Mesodermal cell (in vitro differentiated cells): ENCODE measurements around the gene FGD4.
"Not testable (repeated sequence)": the region's sequence is repeated elsewhere in the genome, so short reads cannot be mapped to it uniquely, and the experiment has no call there.

Experiments
- H3K27ac ChIP-seq: 2 replicates; pipeline ENCODE4 v1.7.0; 2013; ENCODE audit warnings: mild to moderate bottlenecking, low read depth, low read length, moderate library complexity; ENCODE audit not compliant: severe bottlenecking
- H3K36me3 ChIP-seq: 2 replicates; pipeline ENCODE4 v1.7.1; 2013; ENCODE audit warnings: mild to moderate bottlenecking, low read length, moderate library complexity; ENCODE audit not compliant: control insufficient read depth, insufficient read depth
- H3K4me1 ChIP-seq: one replicate; pipeline ENCODE4 v1.7.1; 2013; ENCODE audit warnings: mild to moderate bottlenecking, low read length; ENCODE audit not compliant: insufficient read depth, control insufficient read depth, poor library complexity, severe bottlenecking
- H3K4me3 ChIP-seq: 2 replicates; pipeline ENCODE4 v1.7.0; 2013; ENCODE audit warnings: low read length, control low read depth, mild to moderate bottlenecking; ENCODE audit not compliant: insufficient read depth, poor library complexity, severe bottlenecking; ENCODE audit errors: extremely low read depth
- H3K9me3 ChIP-seq: 2 replicates; pipeline ENCODE4 v1.7.1; 2013; ENCODE audit warnings: mild to moderate bottlenecking, low read length, moderate library complexity; ENCODE audit not compliant: control insufficient read depth
- WGBS, 2 experiments: methylation state at CpG; one replicate each; pipeline ENCODE4 v1.1.5; 2013; ENCODE audit warnings: missing lambda C conversion rate in 2 of 2; ENCODE audit not compliant: insufficient coverage in 2 of 2; 5-methylcytosine and 5-hydroxymethylcytosine counted together

FGD4 gene

DNA sequence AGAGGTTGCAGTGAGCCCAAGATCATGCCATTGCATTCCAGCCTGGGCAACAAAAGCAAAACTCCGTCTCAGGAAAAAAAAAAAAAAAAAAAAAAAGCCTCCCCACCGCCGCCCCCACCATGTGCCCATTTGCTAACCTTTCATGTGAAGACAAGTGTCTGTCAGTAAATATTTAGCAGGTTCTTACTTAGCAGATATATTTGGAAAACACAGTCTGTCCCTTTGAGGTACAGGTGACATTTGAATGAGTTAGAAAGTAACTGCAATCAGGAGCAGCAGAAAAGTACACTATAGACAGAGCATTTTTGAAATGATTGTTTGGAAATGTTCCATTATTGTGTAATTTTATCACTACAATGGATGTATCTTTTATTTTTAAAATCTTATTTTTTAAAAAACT is 119.7 kb downstream of the FGD4 start:
- Histone ChIP-seq H3K27ac (no peak overlapping the region), H3K9me3 (no peaks in the 10 kb centered on the region), H3K36me3 (no peaks in the 10 kb centered on the region), H3K4me1 (peaks cover 27% of the 10 kb centered on the region), H3K4me3 (no peak overlapping the region)
- no CpG with 5 or more reads among the region's 3 CpGs for WGBS, 2 experiments

DNA sequence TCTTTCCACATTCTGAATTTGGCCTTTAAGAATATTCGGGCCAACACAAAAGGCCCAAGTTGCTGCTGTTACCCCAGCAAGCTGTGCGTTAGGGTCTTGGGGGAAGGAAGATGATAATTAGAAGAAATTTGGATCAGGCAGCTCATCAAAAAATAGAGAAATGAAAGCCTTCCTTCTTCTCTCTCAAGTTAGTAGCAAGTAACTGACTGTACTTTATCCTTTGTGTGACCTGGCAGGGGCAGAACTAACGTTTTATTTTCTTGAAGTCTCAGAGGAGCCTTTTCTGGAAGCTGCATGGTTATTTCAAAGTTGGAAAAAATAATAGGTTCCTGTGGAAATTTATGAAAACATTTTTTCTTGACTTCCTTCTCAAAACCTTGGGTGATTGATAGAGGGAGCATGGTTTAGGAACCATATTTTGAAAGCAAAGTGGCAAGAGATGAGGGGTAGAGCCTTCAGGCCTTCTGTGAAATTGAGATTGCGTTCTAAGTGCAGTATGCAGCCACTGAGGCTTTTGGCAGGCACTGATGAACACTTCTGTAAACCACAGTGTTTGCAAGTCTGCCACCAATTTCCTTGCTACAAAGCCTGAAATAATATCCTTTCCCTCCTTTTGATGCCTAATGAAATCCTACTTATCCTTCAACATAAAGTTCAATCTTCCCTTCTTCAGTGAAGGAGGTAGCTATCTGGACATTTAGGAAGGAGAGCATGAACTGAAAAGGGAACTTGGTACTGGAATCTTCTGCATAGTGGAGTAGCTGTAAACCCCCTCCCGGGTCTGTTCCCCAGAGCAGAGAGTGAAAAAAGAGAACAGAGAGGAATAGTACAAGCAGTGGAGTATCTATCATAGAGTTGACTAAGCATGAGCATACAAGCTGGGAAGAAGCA is 123.2 kb downstream of the FGD4 start:
- Histone ChIP-seq H3K4me1 (peaks cover 15% of the 10 kb centered on the region), H3K27ac (peak overlapping the region; percentile 41), H3K9me3 (no peaks in the 10 kb centered on the region), H3K36me3 (no peaks in the 10 kb centered on the region), H3K4me3 (no peak overlapping the region)
- WGBS, 2 experiments: 74 to 83% methylated on average over 4 of the region's 5 CpGs

DNA sequence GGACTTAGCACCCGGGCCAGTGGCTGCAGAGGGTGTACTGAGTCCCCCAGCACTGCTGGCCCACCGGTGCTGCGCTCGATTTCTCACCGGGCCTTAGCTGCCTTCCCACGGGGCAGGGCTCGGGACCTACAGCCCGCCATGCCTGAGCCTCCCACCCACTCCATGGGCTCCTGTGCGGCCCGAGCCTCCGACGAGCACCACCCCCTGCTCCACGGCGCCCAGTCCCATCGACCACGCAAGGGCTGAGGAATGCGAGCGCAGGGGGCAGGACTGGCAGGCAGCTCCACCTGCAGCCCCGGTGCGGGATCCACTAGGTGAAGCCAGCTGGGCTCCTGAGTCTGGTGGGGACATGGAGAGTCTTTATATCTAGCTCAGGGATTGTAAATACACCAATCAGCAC is 126.4 kb downstream of the FGD4 start:
- WGBS, 2 experiments: 86 to 91% methylated on average over 7 to 13 of the region's 20 CpGs
- peaks cover 15% of the 10 kb centered on the region for H3K4me1 ChIP-seq
- H3K4me3 ChIP-seq, H3K36me3 ChIP-seq, H3K27ac ChIP-seq, H3K9me3 ChIP-seq: not testable (repeated sequence)

DNA sequence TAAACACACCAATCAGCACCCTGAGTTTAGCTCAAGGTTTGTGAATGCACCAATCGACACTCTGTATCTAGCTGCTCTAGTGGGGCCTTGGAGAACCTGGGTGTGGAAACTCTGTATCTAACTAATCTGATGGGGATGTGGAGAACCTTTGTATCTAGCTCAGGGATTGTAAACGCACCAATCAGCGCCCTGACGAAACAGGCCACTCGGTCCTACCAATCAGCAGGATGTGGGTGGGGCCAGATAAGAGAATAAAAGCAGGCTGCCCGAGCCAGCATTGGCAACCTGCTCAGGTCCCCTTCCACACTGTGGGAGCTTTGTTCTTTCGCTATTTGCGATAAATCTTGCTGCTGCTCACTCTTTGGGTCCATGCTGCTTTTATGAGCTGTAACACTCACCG is 127.0 kb downstream of the FGD4 start:
- WGBS, 2 experiments: 95 to 97% methylated on average over 4 to 5 of the region's 9 CpGs

DNA sequence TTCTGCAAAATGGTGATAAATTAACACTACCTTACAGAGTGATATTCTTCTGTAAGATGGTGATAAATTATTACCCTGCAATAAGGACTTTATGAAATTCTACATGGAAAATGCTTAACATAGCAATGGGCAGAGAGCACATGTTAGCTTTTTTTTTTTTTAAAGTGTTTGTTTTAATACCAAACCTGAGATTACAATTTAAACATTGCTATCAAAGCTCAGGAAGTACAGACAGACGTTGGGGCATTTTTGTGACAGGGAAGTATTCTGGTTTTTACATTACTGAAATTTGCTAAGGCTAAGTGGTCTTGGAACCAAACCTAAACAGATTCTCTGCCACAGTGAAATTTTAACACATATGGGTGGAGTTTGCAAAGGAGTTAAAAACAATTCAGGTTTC is 133.1 kb downstream of the FGD4 start:
- no CpG with 5 or more reads among the region's 1 CpG for WGBS, 2 experiments
- Histone ChIP-seq H3K9me3 (no peaks in the 10 kb centered on the region), H3K4me3 (no peak overlapping the region), H3K27ac (no peak overlapping the region), H3K4me1 (peaks cover 12% of the 10 kb centered on the region), H3K36me3 (no peaks in the 10 kb centered on the region)

More for the DNA sequence above, 127.0 kb downstream of the FGD4 start:
- not testable (repeated sequence) for H3K9me3 ChIP-seq, H3K27ac ChIP-seq, H3K4me3 ChIP-seq, H3K36me3 ChIP-seq
- peaks cover 15% of the 10 kb centered on the region for H3K4me1 ChIP-seq

DNA sequence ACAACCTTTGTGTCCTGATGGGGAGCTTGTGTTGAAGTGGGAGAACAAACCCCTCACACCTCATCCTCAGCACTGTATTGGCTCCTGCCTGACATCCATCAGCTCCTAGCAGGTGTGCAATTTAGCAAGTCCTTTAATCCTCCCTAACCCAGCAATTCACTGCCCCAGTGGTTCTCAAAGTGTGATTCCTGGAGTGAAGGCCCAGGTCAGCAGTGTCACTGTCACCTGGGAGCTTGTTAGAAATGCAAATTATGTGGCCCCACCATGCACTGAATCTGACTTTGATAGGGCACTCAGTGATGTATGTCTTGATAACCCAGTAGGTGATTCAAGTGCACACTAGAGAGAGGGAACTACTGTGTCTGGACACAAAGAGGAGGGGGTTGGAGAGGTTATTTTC is 133.6 kb downstream of the FGD4 start:
- Histone ChIP-seq H3K4me3 (no peak overlapping the region), H3K27ac (no peak overlapping the region), H3K9me3 (no peaks in the 10 kb centered on the region), H3K36me3 (no peaks in the 10 kb centered on the region), H3K4me1 (peaks cover 12% of the 10 kb centered on the region)

DNA sequence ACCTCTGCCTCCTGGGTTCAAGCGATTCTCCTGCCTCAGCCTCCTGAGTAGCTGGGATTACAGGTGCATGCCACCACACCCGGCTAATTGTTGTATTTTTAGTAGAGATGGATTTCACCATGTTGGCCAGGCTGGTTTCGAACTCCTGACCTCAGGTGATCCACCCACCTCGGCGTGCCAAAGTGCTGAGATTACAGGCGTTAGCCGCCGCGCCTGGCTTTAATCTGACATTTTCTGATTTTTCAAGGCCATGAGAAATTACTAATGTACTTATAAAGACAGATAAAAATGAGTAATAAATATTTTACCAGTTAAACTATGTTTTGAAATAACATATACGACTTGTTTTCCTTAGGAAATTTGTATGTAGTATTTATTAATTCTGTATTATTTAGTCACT is 134.1 kb downstream of the FGD4 start:
- H3K4me1 ChIP-seq: peaks cover 12% of the 10 kb centered on the region
- H3K9me3 ChIP-seq, H3K36me3 ChIP-seq, H3K4me3 ChIP-seq, H3K27ac ChIP-seq: not testable (repeated sequence)
- 86 to 93% methylated on average over 4 to 6 of the region's 10 CpGs for WGBS, 2 experiments

DNA sequence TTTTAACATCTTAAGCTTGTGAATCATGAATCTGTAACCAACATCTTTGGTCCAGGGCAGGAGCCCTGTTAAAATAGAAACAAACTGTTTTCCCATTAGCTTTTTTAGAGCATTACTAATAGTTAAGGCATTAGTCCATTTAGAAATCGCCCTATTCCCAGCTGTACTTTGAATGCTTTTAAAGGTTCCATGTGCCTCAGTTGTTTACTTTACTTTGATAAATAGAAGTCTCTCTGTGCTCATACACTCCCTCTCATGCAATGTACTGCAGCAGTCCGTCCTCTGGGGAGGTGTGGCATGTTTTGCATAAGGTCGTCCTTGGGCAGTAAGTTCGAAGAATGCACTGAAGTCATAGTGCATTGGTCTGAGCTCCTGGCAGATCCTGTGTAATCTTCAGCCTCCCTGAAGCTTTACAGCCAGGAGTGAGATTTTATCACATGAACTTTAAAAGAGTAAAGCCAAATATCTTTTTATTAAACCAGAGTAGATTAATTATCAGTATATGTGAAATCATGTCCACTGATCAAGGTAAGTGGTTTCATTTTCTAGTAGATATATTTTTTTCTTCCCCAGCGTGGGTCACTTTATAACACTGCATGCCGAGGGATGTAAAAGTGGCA is 134.7 kb downstream of the FGD4 start:
- Histone ChIP-seq H3K36me3 (no peaks in the 10 kb centered on the region), H3K4me3 (peak overlapping the region; percentile 20), H3K27ac (no peak overlapping the region), H3K4me1 (peaks cover 12% of the 10 kb centered on the region), H3K9me3 (no peaks in the 10 kb centered on the region)
- 20 to 30% methylated on average over 2 to 3 of the region's 6 CpGs for WGBS, 2 experiments

DNA sequence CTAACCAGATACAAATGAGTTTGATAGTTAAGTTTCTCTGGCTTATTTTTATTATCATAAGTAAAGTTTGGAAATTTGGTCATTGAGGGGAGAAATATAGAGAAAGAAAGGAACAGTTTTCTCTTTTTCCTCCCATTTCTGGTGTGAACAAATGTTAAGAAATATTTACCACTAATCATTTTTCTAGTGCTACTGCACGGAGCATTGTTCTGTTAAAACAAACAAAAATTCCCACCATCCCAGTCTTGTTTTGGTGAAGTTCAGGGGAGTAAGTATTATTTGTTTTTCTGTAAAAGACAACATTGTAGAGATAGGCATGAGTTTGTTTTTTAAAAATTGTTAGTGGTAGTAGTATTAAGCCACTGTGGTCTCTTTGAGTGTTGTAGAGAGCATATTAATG is 135.3 kb downstream of the FGD4 start:
- Histone ChIP-seq H3K27ac (no peak overlapping the region), H3K36me3 (no peaks in the 10 kb centered on the region), H3K4me1 (peaks cover 12% of the 10 kb centered on the region), H3K4me3 (peak overlapping the region; percentile 20), H3K9me3 (no peaks in the 10 kb centered on the region)
- no CpG with 5 or more reads among the region's 1 CpG for WGBS, 2 experiments

DNA sequence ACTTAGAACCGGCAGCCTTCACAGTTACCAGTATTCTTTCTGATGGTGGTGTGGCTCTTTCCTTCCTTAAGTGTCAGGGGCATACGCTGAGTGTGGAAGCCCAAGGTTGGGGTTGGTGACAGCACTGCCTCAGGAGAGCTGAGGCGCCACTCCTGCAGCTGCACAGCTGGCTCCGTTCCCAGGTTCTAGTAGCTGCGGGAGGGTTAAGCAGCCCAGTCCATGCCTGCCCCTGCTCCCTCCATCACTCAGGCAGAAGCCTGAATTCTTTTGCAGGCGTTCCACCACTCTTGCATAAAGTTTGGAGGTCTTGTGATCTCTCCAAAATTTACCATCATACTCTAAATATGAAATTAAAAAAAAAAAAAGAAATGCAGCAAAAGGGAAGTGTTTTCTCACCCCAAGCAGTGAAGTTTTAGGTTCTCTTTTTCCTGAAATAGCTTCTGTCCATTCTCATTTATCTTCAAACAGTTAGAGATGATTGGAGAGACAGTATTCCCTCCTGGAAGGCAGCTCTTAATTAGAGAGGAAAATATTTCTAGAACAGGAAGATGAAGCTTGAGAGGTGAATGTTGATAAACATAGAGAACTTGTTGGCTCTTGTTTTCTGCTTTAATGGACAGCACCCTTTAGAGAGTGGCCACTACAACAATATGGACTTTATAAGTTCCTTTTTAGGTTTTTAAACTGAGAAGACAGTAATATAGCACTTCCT is 136.1 kb downstream of the FGD4 start:
- H3K36me3 ChIP-seq: no peaks in the 10 kb centered on the region
- H3K9me3 ChIP-seq: no peaks in the 10 kb centered on the region
- 50% methylated on average over 1 to 3 of the region's 6 CpGs for WGBS, 2 experiments
- no peak overlapping the region for H3K27ac ChIP-seq
- peaks cover 12% of the 10 kb centered on the region for H3K4me1 ChIP-seq
- peak overlapping the region; percentile 20 for H3K4me3 ChIP-seq

DNA sequence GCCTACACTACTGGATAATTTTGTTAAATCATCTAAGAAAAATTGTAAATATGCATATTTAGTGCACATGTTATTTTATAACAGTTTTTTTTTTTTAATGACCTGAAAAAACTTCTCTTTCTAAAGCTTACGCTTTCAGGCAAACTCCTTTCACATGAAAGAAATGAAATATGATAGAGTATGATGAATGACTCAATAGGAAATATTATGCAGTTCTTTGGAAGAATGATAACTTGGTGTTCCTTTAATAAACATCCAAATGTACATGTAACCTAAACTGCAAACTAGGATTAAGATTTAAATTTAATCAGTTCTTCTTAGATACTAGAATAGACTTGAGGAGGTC is 136.6 kb downstream of the FGD4 start:
- WGBS, 2 experiments: no CpG with 5 or more reads among the region's 1 CpG
- Histone ChIP-seq H3K27ac (no peak overlapping the region), H3K4me3 (no peak overlapping the region), H3K36me3 (no peaks in the 10 kb centered on the region), H3K9me3 (no peaks in the 10 kb centered on the region), H3K4me1 (peaks cover 12% of the 10 kb centered on the region)
